Mesenteric fat pad (tissue), 1 donor: ENCODE results near the gene EIF4E. TPM values are rescaled to one million over a fixed set of nuclear protein-coding genes. Genes with fewer than 3 reads are reported as not detected.
"Not testable (repeated sequence)": the region's sequence is repeated elsewhere in the genome, so short reads cannot be mapped to it uniquely, and the experiment has no call there.

Experiments
- DNase-seq: peaks from one replicate; pipeline ENCODE4 v3.0.0-alpha.2; 2020; ENCODE audit warnings: low spot score
- total RNA-seq: library from RNA; stranded (reverse); fragmentation: NEBNext Ultra II Directional; extraction: Animal tissue kit (Norgen Biotek cat#: 25700); gene quantifications from one replicate; pipeline ENCODE4 v1.2.1, GENCODE V29; 2021
- donor health status: DM: yes; HTN: yes; CAD: no.

The EIF4E gene
- total RNA-seq, 1 donor from 2014 or later: 78.9 TPM

- no peak for DNase-seq
Observed at GRCh38 chr4:98932539-98932938, 3.6 kb upstream of the EIF4E start.

GRCh38 chr4:98930311-98930865 is 1.5 kb upstream of the EIF4E start:
- DNase-seq: no peak

GRCh38 chr4:98929341-98930267 is 671 bp upstream of the EIF4E start:
- DNase-seq: no peak

GRCh38 chr4:98928131-98928504 is 815 bp downstream of the EIF4E start:
- DNase-seq: no peak

- not testable (repeated sequence) for DNase-seq
Observed at GRCh38 chr4:98926257-98926656, 2.7 kb downstream of the EIF4E start.

- no peak for DNase-seq
Observed at GRCh38 chr4:98921292-98921691, 7.6 kb downstream of the EIF4E start.

- no peak for DNase-seq
Observed at GRCh38 chr4:98919996-98920395, 8.9 kb downstream of the EIF4E start.

GRCh38 chr4:98910728-98911127 is 18.2 kb downstream of the EIF4E start:
- not testable (repeated sequence) for DNase-seq

GRCh38 chr4:98909646-98910401 is 19.1 kb downstream of the EIF4E start:
- no peak for DNase-seq

GRCh38 chr4:98908703-98909262 is 20.1 kb downstream of the EIF4E start:
- DNase-seq: no peak

- DNase-seq: no peak
Observed at GRCh38 chr4:98908182-98908581, 20.8 kb downstream of the EIF4E start.

- no peak for DNase-seq
Observed at GRCh38 chr4:98905839-98906238, 23.1 kb downstream of the EIF4E start.

GRCh38 chr4:98905297-98905696 is 23.6 kb downstream of the EIF4E start:
- DNase-seq: no peak

GRCh38 chr4:98903963-98904362 is 25.0 kb downstream of the EIF4E start:
- no peak for DNase-seq

GRCh38 chr4:98903561-98903960 is 25.4 kb downstream of the EIF4E start:
- DNase-seq: no peak

- no peak for DNase-seq
Observed at GRCh38 chr4:98899277-98899676, 29.7 kb downstream of the EIF4E start.

GRCh38 chr4:98891478-98892337 is 37.2 kb downstream of the EIF4E start:
- DNase-seq: no peak

- no peak for DNase-seq
Observed at GRCh38 chr4:98890702-98891455, 38.1 kb downstream of the EIF4E start.

GRCh38 chr4:98887145-98887544 is 41.8 kb downstream of the EIF4E start:
- DNase-seq: no peak

- not testable (repeated sequence) for DNase-seq
Observed at GRCh38 chr4:98886382-98886781, 42.6 kb downstream of the EIF4E start.
